ENCODE measurements around the gene SHROOM3.

Gene SHROOM3

DNA sequence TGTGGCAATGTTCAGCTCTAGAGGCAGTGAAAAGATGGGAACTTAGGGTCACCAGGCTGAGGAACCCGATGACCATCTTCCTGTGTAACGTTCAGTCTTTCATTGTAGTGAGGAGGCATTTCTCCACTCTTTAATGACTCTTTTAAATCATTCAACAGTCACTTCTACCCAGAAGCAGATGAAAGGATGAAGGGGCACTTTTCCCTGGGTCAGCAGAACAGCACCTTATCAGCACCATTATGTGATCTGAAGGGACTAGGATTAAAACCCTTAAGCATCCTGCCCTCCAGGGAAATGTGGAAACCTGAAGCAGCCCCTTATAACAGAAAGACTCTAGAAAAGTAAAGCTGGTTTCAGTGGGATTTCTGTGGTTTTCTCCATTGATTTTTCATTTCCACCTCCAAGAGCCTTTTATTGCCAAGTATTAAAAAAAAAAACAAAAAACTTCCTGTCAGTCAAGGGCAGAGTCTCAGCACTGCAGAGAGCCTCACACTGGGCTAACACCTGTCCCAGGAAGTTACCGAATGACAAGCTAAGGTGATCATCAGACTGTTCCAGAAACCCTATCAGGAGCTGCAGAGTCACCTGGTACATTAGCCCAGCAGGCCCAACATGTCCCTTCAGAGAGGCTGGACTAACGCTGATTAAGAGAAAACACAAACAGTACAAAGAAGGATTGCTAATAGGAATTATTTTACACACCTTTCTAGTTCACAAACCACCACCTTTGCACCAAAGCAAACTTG is 185.9 kb downstream of the SHROOM3 start:
- H3K36me3 ChIP-seq (ENCODE audit: low read length): no peaks in the 10 kb centered on the region
- TF ChIP-seq, protein P1, sequence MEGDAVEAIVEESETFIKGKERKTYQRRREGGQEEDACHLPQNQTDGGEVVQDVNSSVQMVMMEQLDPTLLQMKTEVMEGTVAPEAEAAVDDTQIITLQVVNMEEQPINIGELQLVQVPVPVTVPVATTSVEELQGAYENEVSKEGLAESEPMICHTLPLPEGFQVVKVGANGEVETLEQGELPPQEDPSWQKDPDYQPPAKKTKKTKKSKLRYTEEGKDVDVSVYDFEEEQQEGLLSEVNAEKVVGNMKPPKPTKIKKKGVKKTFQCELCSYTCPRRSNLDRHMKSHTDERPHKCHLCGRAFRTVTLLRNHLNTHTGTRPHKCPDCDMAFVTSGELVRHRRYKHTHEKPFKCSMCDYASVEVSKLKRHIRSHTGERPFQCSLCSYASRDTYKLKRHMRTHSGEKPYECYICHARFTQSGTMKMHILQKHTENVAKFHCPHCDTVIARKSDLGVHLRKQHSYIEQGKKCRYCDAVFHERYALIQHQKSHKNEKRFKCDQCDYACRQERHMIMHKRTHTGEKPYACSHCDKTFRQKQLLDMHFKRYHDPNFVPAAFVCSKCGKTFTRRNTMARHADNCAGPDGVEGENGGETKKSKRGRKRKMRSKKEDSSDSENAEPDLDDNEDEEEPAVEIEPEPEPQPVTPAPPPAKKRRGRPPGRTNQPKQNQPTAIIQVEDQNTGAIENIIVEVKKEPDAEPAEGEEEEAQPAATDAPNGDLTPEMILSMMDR (IDR thresholded peaks at IDR 0.05; ENCODE audit: insufficient read depth, low read length, poor library complexity, severe bottlenecking): no peak
- TF ChIP-seq EZH2phosphoT487 (conservative IDR thresholded peaks at IDR 0.05; ENCODE audit: low read length): no peak
- no peaks in the 10 kb centered on the region for H4K20me1 ChIP-seq (ENCODE audit: low read depth, low read length)
- H3K9me2 ChIP-seq (replicated peaks; ENCODE audit: insufficient read depth, low read length): no peaks in the 10 kb centered on the region
- no peak overlapping the region for H3K4me3 ChIP-seq (ENCODE audit: insufficient read depth, low read length, poor library complexity, severe bottlenecking)
- H3K79me2 ChIP-seq (ENCODE audit: insufficient read depth, low read length): no peaks in the 10 kb centered on the region
- H3K9me3 ChIP-seq (ENCODE audit: insufficient read depth, low read length): no peaks in the 10 kb centered on the region
- H3K4me2 ChIP-seq (ENCODE audit: low read depth, low read length, poor library complexity, severe bottlenecking): no peak overlapping the region
- H3K27ac ChIP-seq (ENCODE audit: low read depth, low read length): no peak overlapping the region
- no peak overlapping the region for H2AFZ ChIP-seq (ENCODE audit: low read depth, low read length, severe bottlenecking)
- no peak overlapping the region for H3K9ac ChIP-seq (ENCODE audit: low read length)
- no peaks in the 10 kb centered on the region for H3K27me3 ChIP-seq (ENCODE audit: low read length)
- no peaks in the 10 kb centered on the region for H3F3A ChIP-seq (ENCODE audit: insufficient read depth)

DNA sequence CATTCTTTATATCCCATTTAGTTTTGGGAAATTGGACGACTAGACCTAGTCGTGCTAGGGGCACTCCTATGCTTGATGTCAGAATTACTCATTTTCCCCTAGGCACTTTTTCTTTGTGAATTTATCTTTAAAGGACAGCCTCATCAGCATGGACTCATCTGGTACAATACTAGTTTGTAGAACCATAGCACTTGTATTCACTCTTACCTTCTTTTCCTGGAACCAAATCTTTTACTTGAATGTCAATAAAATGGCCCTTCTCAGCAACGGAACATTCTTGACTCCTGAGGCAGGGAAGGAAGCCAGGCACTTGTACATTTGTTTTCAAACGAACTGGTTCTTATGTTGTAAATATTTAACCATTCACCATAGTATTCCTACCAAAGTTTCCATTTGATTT is 187.1 kb downstream of the SHROOM3 start:
- Histone ChIP-seq H3K9ac (ENCODE audit: low read length) (no peak overlapping the region), H3K36me3 (ENCODE audit: low read length) (no peaks in the 10 kb centered on the region), H2AFZ (ENCODE audit: low read depth, low read length, severe bottlenecking) (no peak overlapping the region), H3K4me3 (ENCODE audit: insufficient read depth, low read length, poor library complexity, severe bottlenecking) (no peak overlapping the region), H3K27ac (ENCODE audit: low read depth, low read length) (no peak overlapping the region), H3F3A (ENCODE audit: insufficient read depth) (no peaks in the 10 kb centered on the region), H3K9me3 (ENCODE audit: insufficient read depth, low read length) (no peaks in the 10 kb centered on the region), H4K20me1 (ENCODE audit: low read depth, low read length) (no peaks in the 10 kb centered on the region), H3K79me2 (ENCODE audit: insufficient read depth, low read length) (no peaks in the 10 kb centered on the region), H3K27me3 (ENCODE audit: low read length) (no peaks in the 10 kb centered on the region), H3K9me2 (replicated peaks; ENCODE audit: insufficient read depth, low read length) (no peaks in the 10 kb centered on the region), H3K4me2 (ENCODE audit: low read depth, low read length, poor library complexity, severe bottlenecking) (no peak overlapping the region)
- TF ChIP-seq, protein P1 (IDR thresholded peaks at IDR 0.05; ENCODE audit: insufficient read depth, low read length, poor library complexity, severe bottlenecking): no peak
- TF ChIP-seq EZH2phosphoT487 (conservative IDR thresholded peaks at IDR 0.05; ENCODE audit: low read length): no peak

DNA sequence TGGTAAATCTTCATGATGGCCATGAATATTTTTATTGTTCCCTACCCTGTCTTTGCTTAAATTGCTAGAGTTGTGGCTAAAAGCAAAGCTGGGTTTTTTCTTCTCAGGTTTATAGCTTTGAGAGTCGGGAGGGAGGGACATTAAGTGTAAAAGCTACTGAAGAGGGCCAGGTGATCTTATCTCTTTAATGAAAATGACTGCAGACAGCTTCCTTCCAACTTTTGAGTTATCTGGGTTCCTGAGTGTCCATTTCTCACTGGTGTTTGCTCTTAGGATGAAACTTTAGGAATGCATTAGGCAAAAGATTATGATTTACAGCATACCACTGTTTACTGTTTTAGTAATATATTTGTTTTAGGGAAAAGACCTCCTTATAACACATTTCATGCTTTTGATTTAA is 187.7 kb downstream of the SHROOM3 start:
- Histone ChIP-seq H3K27ac (ENCODE audit: low read depth, low read length) (no peak overlapping the region), H3K9me3 (ENCODE audit: insufficient read depth, low read length) (no peaks in the 10 kb centered on the region), H3K4me2 (ENCODE audit: low read depth, low read length, poor library complexity, severe bottlenecking) (no peak overlapping the region), H3F3A (ENCODE audit: insufficient read depth) (no peaks in the 10 kb centered on the region), H2AFZ (ENCODE audit: low read depth, low read length, severe bottlenecking) (no peak overlapping the region), H4K20me1 (ENCODE audit: low read depth, low read length) (no peaks in the 10 kb centered on the region), H3K27me3 (ENCODE audit: low read length) (no peaks in the 10 kb centered on the region), H3K4me3 (ENCODE audit: insufficient read depth, low read length, poor library complexity, severe bottlenecking) (no peak overlapping the region), H3K79me2 (ENCODE audit: insufficient read depth, low read length) (no peaks in the 10 kb centered on the region), H3K36me3 (ENCODE audit: low read length) (no peaks in the 10 kb centered on the region), H3K9ac (ENCODE audit: low read length) (no peak overlapping the region), H3K9me2 (replicated peaks; ENCODE audit: insufficient read depth, low read length) (no peaks in the 10 kb centered on the region)
- TF ChIP-seq EZH2phosphoT487 (conservative IDR thresholded peaks at IDR 0.05; ENCODE audit: low read length): no peak

DNA sequence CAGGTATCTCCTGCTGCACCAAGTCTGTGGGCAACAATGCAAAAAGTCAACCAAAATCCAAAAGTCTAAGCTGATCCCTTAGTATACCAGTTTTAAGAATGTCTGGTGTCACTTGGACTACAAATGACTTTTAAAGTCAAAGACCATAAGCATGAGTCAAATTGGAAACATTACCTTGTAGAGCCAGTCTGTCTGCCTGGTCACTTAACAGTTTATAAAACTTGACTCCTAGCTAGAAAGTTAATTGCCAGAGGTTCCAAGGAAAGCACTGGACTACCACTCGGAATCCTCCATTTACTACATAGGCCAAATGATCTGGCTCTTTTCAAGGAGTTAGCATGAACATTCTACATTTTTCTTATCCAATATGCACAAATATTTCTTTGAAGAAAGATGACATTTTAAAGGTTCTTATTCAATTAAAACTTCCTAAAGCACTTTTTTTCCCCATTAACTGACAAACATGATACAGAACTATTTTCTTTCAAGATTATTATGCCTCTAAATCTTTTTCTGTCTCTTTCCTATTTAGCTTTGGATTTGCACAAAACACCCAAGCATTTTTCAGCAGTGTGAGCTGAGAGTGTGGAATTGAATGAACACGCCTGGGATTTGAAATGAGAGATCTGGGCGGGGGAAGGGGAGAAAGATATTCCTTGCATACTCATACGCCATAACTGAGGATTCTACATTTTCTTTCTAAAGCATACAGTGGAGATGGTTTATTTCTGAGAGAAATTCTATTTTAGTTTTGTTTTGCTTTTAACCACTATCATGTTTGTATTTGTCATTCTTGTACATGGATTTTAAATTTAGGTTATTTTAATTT is 188.4 kb downstream of the SHROOM3 start:
- no peak overlapping the region for H3K4me3 ChIP-seq (ENCODE audit: insufficient read depth, low read length, poor library complexity, severe bottlenecking)

More for the DNA sequence above, 188.4 kb downstream of the SHROOM3 start:
- H3K79me2 ChIP-seq (ENCODE audit: insufficient read depth, low read length): no peaks in the 10 kb centered on the region
- H3K9ac ChIP-seq (ENCODE audit: low read length): no peak overlapping the region
- H3K9me2 ChIP-seq (replicated peaks; ENCODE audit: insufficient read depth, low read length): no peaks in the 10 kb centered on the region
- no peaks in the 10 kb centered on the region for H4K20me1 ChIP-seq (ENCODE audit: low read depth, low read length)
- H3K27ac ChIP-seq (ENCODE audit: low read depth, low read length): no peak overlapping the region
- H2AFZ ChIP-seq (ENCODE audit: low read depth, low read length, severe bottlenecking): no peak overlapping the region
- no peaks in the 10 kb centered on the region for H3F3A ChIP-seq (ENCODE audit: insufficient read depth)
- no peak overlapping the region for H3K4me2 ChIP-seq (ENCODE audit: low read depth, low read length, poor library complexity, severe bottlenecking)
- no peaks in the 10 kb centered on the region for H3K36me3 ChIP-seq (ENCODE audit: low read length)
- H3K27me3 ChIP-seq (ENCODE audit: low read length): no peaks in the 10 kb centered on the region
- no peak for TF ChIP-seq EZH2phosphoT487 (conservative IDR thresholded peaks at IDR 0.05; ENCODE audit: low read length)
- TF ChIP-seq, protein P1 (IDR thresholded peaks at IDR 0.05; ENCODE audit: insufficient read depth, low read length, poor library complexity, severe bottlenecking): no peak
- no peaks in the 10 kb centered on the region for H3K9me3 ChIP-seq (ENCODE audit: insufficient read depth, low read length)
